ENCODE results near the gene GTF3C2. TPM values are rescaled to one million over a fixed set of nuclear protein-coding genes. Genes with fewer than 3 reads are reported as not detected.
"Not testable (repeated sequence)": the region's sequence is repeated elsewhere in the genome, so short reads cannot be mapped to it uniquely, and the experiment has no call there.

Gene GTF3C2
- total RNA-seq, 2 experiments from 2014 or later = 57.6 to 63.6 TPM

DNA sequence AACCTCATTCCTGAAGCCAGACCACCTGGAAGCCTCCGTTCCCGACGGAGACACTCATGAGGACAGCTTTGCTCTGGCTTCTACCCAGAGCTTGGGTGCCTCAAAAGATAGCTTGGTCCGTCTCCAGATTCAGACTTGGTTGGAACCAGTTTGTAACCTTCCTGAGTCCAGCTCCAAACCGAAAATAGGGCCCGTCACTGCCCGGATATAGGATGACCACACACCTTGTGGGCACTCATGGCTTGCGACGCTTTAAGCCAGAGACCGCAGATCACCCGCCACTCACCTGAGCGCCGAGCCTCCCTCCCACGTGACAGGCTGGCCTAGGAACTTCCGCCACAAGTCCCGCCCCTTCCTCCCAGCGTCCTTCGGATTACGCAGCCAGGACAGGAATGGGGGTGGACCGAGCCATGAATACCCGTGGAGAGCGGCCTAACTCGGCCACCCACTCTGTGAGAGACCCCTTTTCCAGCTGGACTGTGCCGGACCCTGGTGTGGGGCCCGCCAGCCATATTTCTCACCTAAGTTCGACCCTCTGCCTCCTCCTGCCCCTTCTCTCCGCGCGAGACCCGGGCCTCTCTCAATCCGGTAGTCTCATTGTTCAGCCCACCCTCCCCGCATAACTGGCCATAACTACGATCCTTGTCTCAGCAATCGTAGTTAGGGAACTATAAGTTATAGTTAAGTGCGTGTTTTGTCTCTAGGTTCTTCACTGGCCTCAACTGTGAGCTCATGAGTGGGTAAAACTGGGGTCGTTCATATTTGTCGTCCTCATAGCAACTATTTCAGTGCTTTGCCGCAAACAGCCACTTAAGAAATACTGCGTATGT, 33.6 kb downstream of the GTF3C2 start, which contains the start of gene MPV17:
Gene MPV17, minus strand, starts transcription at position 332 of the 830 bp plus-strand sequence. CDS start 580 bp downstream, outside the sequence.
- Mint-ChIP-seq H3K27ac (peak within 1 kb of the TSS; percentile 97), H3K4me3 (peak within 1 kb of the TSS; percentile 97), H3K27me3 (no peaks in the 10 kb centered on the region), H3K36me3 (ENCODE audit: low read depth) (peaks cover 24% of the 10 kb centered on the region), H3K9me3 (no peaks in the 10 kb centered on the region), H3K4me1 (ENCODE audit: low read depth) (peaks cover 21% of the 10 kb centered on the region)
- CTCF ChIA-PET = interaction anchor here (1.2 to 3.5 kb wide), 4 partner anchors 20 to 47 kb away, joined by 3 to 20 read pairs (median 8); partner anchors contain the start of gene EIF2B4
- POLR2A ChIA-PET = interaction anchor here (0.6 to 2.6 kb wide), 20 partner anchors 11 to 305 kb away, joined by 3 to 13 read pairs (median 3); partner anchors contain the start of genes CAD, CCDC121, EIF2B4 and GPN1
- ATAC-seq (peak; percentile 97), DNase-seq (peak; percentile 94)
- TF ChIP-seq, protein P1, sequence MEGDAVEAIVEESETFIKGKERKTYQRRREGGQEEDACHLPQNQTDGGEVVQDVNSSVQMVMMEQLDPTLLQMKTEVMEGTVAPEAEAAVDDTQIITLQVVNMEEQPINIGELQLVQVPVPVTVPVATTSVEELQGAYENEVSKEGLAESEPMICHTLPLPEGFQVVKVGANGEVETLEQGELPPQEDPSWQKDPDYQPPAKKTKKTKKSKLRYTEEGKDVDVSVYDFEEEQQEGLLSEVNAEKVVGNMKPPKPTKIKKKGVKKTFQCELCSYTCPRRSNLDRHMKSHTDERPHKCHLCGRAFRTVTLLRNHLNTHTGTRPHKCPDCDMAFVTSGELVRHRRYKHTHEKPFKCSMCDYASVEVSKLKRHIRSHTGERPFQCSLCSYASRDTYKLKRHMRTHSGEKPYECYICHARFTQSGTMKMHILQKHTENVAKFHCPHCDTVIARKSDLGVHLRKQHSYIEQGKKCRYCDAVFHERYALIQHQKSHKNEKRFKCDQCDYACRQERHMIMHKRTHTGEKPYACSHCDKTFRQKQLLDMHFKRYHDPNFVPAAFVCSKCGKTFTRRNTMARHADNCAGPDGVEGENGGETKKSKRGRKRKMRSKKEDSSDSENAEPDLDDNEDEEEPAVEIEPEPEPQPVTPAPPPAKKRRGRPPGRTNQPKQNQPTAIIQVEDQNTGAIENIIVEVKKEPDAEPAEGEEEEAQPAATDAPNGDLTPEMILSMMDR (IDR thresholded peaks at IDR 0.05) = no peak
- intact Hi-C loops (cut with micrococcal nuclease) = loop anchor here (5.0 kb wide), 1 partner anchor 34 kb away; the partner anchor contains the start of gene GTF3C2

DNA sequence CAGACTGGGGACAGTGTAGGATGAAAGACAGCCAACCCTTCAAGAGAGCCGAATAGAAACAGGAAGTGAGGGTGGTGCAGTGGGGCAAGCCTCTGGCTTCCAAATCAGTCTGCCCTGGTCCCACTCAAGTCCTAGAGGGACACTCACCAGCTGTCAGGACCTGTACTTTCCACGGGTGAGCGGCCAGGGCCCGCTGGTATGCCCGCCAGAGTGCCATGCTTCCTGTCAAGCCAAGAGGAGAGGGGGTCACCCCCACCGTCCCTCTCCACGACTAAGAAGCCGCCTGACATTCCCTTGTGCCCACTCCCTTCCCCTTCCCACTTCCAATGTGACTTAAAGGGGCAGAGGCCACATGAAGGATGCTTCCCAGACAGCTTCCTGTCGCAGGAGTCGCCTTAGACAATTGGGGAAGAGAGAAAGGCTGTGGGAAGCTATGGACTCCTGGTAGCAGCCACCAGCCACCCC, 34.2 kb downstream of the GTF3C2 start:
- Mint-ChIP-seq H3K4me3 (peak overlapping the region; percentile 97), H3K36me3 (ENCODE audit: low read depth) (peaks cover 27% of the 10 kb centered on the region), H3K27me3 (no peaks in the 10 kb centered on the region), H3K9me3 (no peaks in the 10 kb centered on the region), H3K27ac (peak overlapping the region; percentile 97), H3K4me1 (ENCODE audit: low read depth) (peaks cover 21% of the 10 kb centered on the region)
- peak; percentile 26 for ATAC-seq
- POLR2A ChIA-PET = interaction anchor here (0.6 to 2.6 kb wide), 14 partner anchors 10 to 191 kb away, joined by 3 to 13 read pairs (median 4); partner anchors contain the start of genes CAD, GTF3C2, PPM1G and SNX17
- TF ChIP-seq, protein P1 (IDR thresholded peaks at IDR 0.05) = no peak
- CTCF ChIA-PET = interaction anchor here (1.2 to 3.5 kb wide), 4 partner anchors 19 to 47 kb away, joined by 3 to 20 read pairs (median 8); partner anchors contain the start of gene EIF2B4
- intact Hi-C loops (cut with micrococcal nuclease) = loop anchor here (5.0 kb wide), 1 partner anchor 35 kb away; the partner anchor contains the start of gene GTF3C2
- peak; percentile 27 for DNase-seq

DNA sequence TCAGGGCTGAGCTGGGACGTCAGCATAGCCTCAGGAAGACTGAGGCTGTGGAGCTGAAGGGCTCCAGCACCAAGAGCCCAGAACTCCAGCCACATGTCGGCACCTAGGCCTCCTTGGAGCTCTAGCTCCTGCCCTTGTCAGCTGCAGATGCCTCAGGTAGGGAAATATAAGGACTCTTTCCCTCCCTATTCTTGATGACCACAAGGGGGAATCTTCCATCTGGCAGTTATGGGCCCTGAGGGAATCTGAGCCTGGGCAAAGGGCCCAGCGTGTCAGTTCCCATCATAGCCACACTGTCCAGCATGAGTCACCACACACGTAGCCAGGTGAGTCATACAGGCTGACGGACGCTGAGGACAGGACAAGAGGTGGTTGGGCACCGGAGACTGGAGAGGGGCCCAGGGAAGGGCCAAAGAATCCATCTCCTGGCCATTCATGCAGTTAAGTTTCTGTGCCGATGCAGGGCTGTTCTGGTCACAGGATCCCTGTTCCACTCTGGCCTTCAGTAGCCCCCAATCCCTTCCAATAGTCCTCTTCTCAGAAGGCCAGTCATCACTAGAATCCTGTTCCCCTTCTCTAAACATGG, 35.5 kb downstream of the GTF3C2 start:
- ChIA-PET CTCF (interaction anchor here (0.8 to 3.5 kb wide), 4 partner anchors 12 to 360 kb away, joined by 3 to 20 read pairs (median 4); no protein-coding TSS in a partner anchor), POLR2A (interaction anchor here (1.0 to 2.6 kb wide), 2 partner anchors 9 to 31 kb away, joined by 4 to 13 read pairs; no protein-coding TSS in a partner anchor)
- no peak for DNase-seq
- Mint-ChIP-seq H3K27me3 (no peaks in the 10 kb centered on the region), H3K4me3 (peak overlapping the region; percentile 97), H3K9me3 (no peaks in the 10 kb centered on the region), H3K27ac (no peak overlapping the region), H3K4me1 (ENCODE audit: low read depth) (peaks cover 21% of the 10 kb centered on the region), H3K36me3 (ENCODE audit: low read depth) (peaks cover 16% of the 10 kb centered on the region)
- intact Hi-C loops (cut with micrococcal nuclease) = loop anchor here (5.0 kb wide), 1 partner anchor 36 kb away; the partner anchor contains the start of gene GTF3C2
- TF ChIP-seq, protein P1 (IDR thresholded peaks at IDR 0.05) = no peak
- no peak for ATAC-seq

DNA sequence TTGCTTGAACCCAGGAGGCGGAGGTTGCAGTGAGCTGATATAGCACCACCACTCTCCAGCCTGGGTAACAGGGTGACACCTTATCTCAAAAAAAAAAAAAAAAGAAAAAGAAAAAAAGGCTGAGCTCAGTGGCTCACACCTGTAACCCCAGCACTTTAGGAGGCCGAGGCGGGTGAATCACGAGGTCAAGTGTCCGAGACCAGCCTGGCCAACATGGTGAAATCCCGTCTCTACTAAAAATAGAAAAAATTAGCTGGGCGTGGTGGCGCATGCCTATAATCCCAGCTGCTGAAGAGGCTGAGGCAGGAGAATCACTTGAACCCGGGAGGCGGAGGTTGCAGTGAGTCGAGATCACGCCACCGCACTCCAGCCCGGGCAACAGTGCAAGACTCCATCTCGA, 36.7 kb downstream of the GTF3C2 start:
- CTCF ChIA-PET = interaction anchor here (1.8 to 3.7 kb wide), 2 partner anchors 17 to 40 kb away, joined by 7 to 14 read pairs; no protein-coding TSS in a partner anchor
- not testable (repeated sequence) for H3K9me3 Mint-ChIP-seq, DNase-seq, H3K27ac Mint-ChIP-seq, H3K4me3 Mint-ChIP-seq, ATAC-seq, H3K27me3 Mint-ChIP-seq
- POLR2A ChIA-PET = interaction anchor here (1.0 kb wide), 1 partner anchor 32 kb away, joined by 4 read pairs; no protein-coding TSS in a partner anchor
- Mint-ChIP-seq H3K4me1 (ENCODE audit: low read depth) (peaks cover 21% of the 10 kb centered on the region), H3K36me3 (ENCODE audit: low read depth) (peaks cover 13% of the 10 kb centered on the region)
- intact Hi-C loops (cut with micrococcal nuclease) = loop anchor here (5.0 kb wide), 1 partner anchor 37 kb away; the partner anchor contains the start of gene GTF3C2
